ENCODE results near the gene CYB561D2. TPM values are rescaled to one million over a fixed set of nuclear protein-coding genes. Genes with fewer than 3 reads are reported as not detected.

CYB561D2 gene
- polyA plus RNA-seq, 1 donor (not counting 4 experiments of a cell fraction or from before 2014, with no cell fraction given) = 12.3 TPM

- Histone ChIP-seq H3K4me1 (ENCODE audit: control insufficient read depth, extremely low read depth, insufficient read depth, low read length) (peaks cover 22% of the 10 kb centered on the region), H3K4me2 (ENCODE audit: control insufficient read depth, extremely low read depth, insufficient read depth, low read depth, low read length) (peak within 1 kb of the TSS; percentile 93), H4K20me1 (ENCODE audit: control insufficient read depth, extremely low read depth, insufficient read depth, low read length) (no peaks in the 10 kb centered on the region), H3K27ac (ENCODE audit: control insufficient read depth, insufficient read depth, low read length) (no peak within 1 kb of the TSS), H3K27me3 (ENCODE audit: control insufficient read depth, extremely low read depth, insufficient read depth, low read length) (no peaks in the 10 kb centered on the region), H3K9me3 (ENCODE audit: control insufficient read depth, low read depth, low read length) (no peaks in the 10 kb centered on the region), H3K9ac (ENCODE audit: control insufficient read depth, extremely low read depth, insufficient read depth, low read length) (peak within 1 kb of the TSS; percentile 54), H2AFZ (ENCODE audit: control insufficient read depth, low read length) (peak within 1 kb of the TSS; percentile 88), H3K79me2 (ENCODE audit: control insufficient read depth, insufficient read depth, low read length) (peaks cover 3% of the 10 kb centered on the region), H3K9me1 (ENCODE audit: control insufficient read depth, extremely low read depth, insufficient read depth, low read length) (no peaks in the 10 kb centered on the region), H3K4me3 (ENCODE audit: control insufficient read depth in 2 of 3, extremely low read depth in 1 of 3, insufficient read depth in 2 of 3, low read depth in 1 of 3, low read length in 3 of 3) (peak within 1 kb of the TSS; percentile 19 to 67 (median 58)), H3K36me3 (ENCODE audit: control insufficient read depth in 2 of 2, extremely low read depth in 1 of 2, insufficient read depth in 2 of 2, low read length in 2 of 2) (peaks cover 7 to 10% of the 10 kb centered on the region in 2 experiments)
- DNase-seq (ENCODE audit: low read depth, low spot score) (no peak), FAIRE-seq (no peak)
- TF ChIP-seq CTCF (optimal IDR thresholded peaks at IDR 0.05 in 1 of 3, IDR thresholded peaks at IDR 0.05 in 1 of 3, conservative IDR thresholded peaks at IDR 0.05 in 1 of 3; ENCODE audit: extremely low read depth in 1 of 3, insufficient read depth in 2 of 3, low read length in 3 of 3) (no peak), EZH2 (IDR thresholded peaks at IDR 0.05; ENCODE audit: low read length) (no peak)
- dilution Hi-C loops (cut with MboI; ENCODE audit: extremely low pct_ligation_motif_present, low sequenced_read_pairs) = no loop called here
Observed at GRCh38 chr3:50345586-50346234, 5.0 kb upstream of the CYB561D2 start, which contains the start of gene ZMYND10. ZMYND10 (minus strand) TSS chr3:50345732; CDS start chr3:50345579, 153 bp downstream.

- H3K36me3 ChIP-seq (ENCODE audit: control insufficient read depth in 2 of 2, extremely low read depth in 1 of 2, insufficient read depth in 2 of 2, low read length in 2 of 2) = peaks cover 10% of the 10 kb centered on the region in 2 experiments
- FAIRE-seq (peak; percentile 46), DNase-seq (ENCODE audit: low read depth, low spot score) (no peak)
- dilution Hi-C loops (cut with MboI; ENCODE audit: extremely low pct_ligation_motif_present, low sequenced_read_pairs) = no loop called here
- no peaks in the 10 kb centered on the region for H4K20me1 ChIP-seq (ENCODE audit: control insufficient read depth, extremely low read depth, insufficient read depth, low read length)
- peaks cover 12% of the 10 kb centered on the region for H3K79me2 ChIP-seq (ENCODE audit: control insufficient read depth, insufficient read depth, low read length)
- H3K27ac ChIP-seq (ENCODE audit: control insufficient read depth, insufficient read depth, low read length) = no peak overlapping the region
- H2AFZ ChIP-seq (ENCODE audit: control insufficient read depth, low read length) = no peak overlapping the region
- H3K27me3 ChIP-seq (ENCODE audit: control insufficient read depth, extremely low read depth, insufficient read depth, low read length) = no peaks in the 10 kb centered on the region
- H3K9ac ChIP-seq (ENCODE audit: control insufficient read depth, extremely low read depth, insufficient read depth, low read length) = no peak overlapping the region
- H3K9me3 ChIP-seq (ENCODE audit: control insufficient read depth, low read depth, low read length) = no peaks in the 10 kb centered on the region
- H3K4me3 ChIP-seq (ENCODE audit: control insufficient read depth in 2 of 3, extremely low read depth in 1 of 3, insufficient read depth in 2 of 3, low read depth in 1 of 3, low read length in 3 of 3) = no peak overlapping the region
- H3K9me1 ChIP-seq (ENCODE audit: control insufficient read depth, extremely low read depth, insufficient read depth, low read length) = no peaks in the 10 kb centered on the region
- no peak for TF ChIP-seq EZH2 (IDR thresholded peaks at IDR 0.05; ENCODE audit: low read length)
- peak in 2 of 3 experiments; percentile 52 to 70 for TF ChIP-seq CTCF (optimal IDR thresholded peaks at IDR 0.05 in 1 of 3, IDR thresholded peaks at IDR 0.05 in 1 of 3, conservative IDR thresholded peaks at IDR 0.05 in 1 of 3; ENCODE audit: extremely low read depth in 1 of 3, insufficient read depth in 2 of 3, low read length in 3 of 3)
- H3K4me1 ChIP-seq (ENCODE audit: control insufficient read depth, extremely low read depth, insufficient read depth, low read length) = peaks cover 24% of the 10 kb centered on the region
- no peak overlapping the region for H3K4me2 ChIP-seq (ENCODE audit: control insufficient read depth, extremely low read depth, insufficient read depth, low read depth, low read length)
Observed at GRCh38 chr3:50347187-50347813, 3.4 kb upstream of the CYB561D2 start.
